HG03159 (cell line): ENCODE results near the gene RASGRF1.

Experiments
- ATAC-seq: cut with Tn5 transposase; IDR thresholded peaks from one replicate; pipeline ENCODE4 v1.9.1; 2021; ENCODE audit warnings: mild to moderate bottlenecking, moderate library complexity; ENCODE audit not compliant: unreplicated experiment

Gene RASGRF1

GRCh38 chr15:78974272-78974918 lies 116.2 kb downstream of the RASGRF1 start:
- ATAC-seq: no peak

- no peak for ATAC-seq
Measured at GRCh38 chr15:78969687-78970349, 120.8 kb downstream of the RASGRF1 start.

GRCh38 chr15:78968539-78969271 lies 121.9 kb downstream of the RASGRF1 start:
- ATAC-seq: no peak

- ATAC-seq: no peak
Measured at GRCh38 chr15:78968114-78968513, 122.5 kb downstream of the RASGRF1 start.

GRCh38 chr15:78960308-78960707 lies 130.3 kb downstream of the RASGRF1 start:
- no peak for ATAC-seq

GRCh38 chr15:78959360-78959759 lies 131.2 kb downstream of the RASGRF1 start:
- no peak for ATAC-seq

GRCh38 chr15:78957416-78958093 lies 133.0 kb downstream of the RASGRF1 start:
- no peak for ATAC-seq

GRCh38 chr15:78956937-78957336 lies 133.6 kb downstream of the RASGRF1 start:
- ATAC-seq: no peak

GRCh38 chr15:78955355-78955754 lies 135.2 kb downstream of the RASGRF1 start:
- ATAC-seq: no peak

GRCh38 chr15:78951841-78952238 lies 138.7 kb downstream of the RASGRF1 start:
- ATAC-seq: no peak

GRCh38 chr15:78950902-78951840 lies 139.4 kb downstream of the RASGRF1 start:
- ATAC-seq: no peak

- ATAC-seq: no peak
Measured at GRCh38 chr15:78950343-78950742, 140.2 kb downstream of the RASGRF1 start.

GRCh38 chr15:78949461-78949860 lies 141.1 kb downstream of the RASGRF1 start:
- ATAC-seq: no peak

GRCh38 chr15:78947506-78947905 lies 143.1 kb downstream of the RASGRF1 start:
- no peak for ATAC-seq

GRCh38 chr15:78946493-78946892 lies 144.1 kb downstream of the RASGRF1 start:
- ATAC-seq: no peak

- ATAC-seq: peak; percentile 68
Measured at GRCh38 chr15:78944669-78945407, 145.7 kb downstream of the RASGRF1 start, which contains the start of gene CTSH. Gene CTSH, minus strand, starts transcription at chr15:78945046. Its CDS starts 65 bp downstream, at chr15:78944981.

- peak; percentile 22 for ATAC-seq
Measured at GRCh38 chr15:78944202-78944625, 146.4 kb downstream of the RASGRF1 start.

GRCh38 chr15:78943692-78944091 lies 146.9 kb downstream of the RASGRF1 start:
- no peak for ATAC-seq

GRCh38 chr15:78942741-78943140 lies 147.8 kb downstream of the RASGRF1 start:
- ATAC-seq: no peak
